CD14-positive monocyte (primary cell): Measurements from ENCODE around the gene LIN7B. TPM values are rescaled to one million over a fixed set of nuclear protein-coding genes. Genes with fewer than 3 reads are reported as not detected.

Source experiments
- DNase-seq, 3 donors: peaks; one replicate each; pipeline ENCODE4 v3.0.0-alpha.2; 2011 to 2022
- H2AFZ ChIP-seq: 2 replicates; pipeline ENCODE4 v1.6.0; 2012; ENCODE audit warnings: mild to moderate bottlenecking, low read depth, low read length, inconsistent platforms; ENCODE audit not compliant: insufficient read depth, poor library complexity, severe bottlenecking
- H3K27ac ChIP-seq, 2 donors: 1 replicate in 1 of 2; 2 replicates in 1 of 2; pipeline ENCODE4 v1.5.1; 2012 to 2013; ENCODE audit warnings: low read length in 2 of 2, control low read depth in 1 of 2, inconsistent platforms in 1 of 2, low read depth in 1 of 2, mild to moderate bottlenecking in 1 of 2
- H3K27me3 ChIP-seq, 2 donors: one replicate each; pipeline versions ENCODE4 v1.6.0 to v1.6.1; 2011 to 2013; ENCODE audit warnings: low read length in 2 of 2; ENCODE audit not compliant: control insufficient read depth in 2 of 2, insufficient read depth in 2 of 2
- H3K36me3 ChIP-seq, 2 donors: replicated peaks in 1 of 2; 1 replicate in 1 of 2; 2 replicates in 1 of 2; pipeline versions ENCODE4 v1.5.1 to v1.6.1; 2012 to 2013; ENCODE audit warnings: low read length in 2 of 2, control low read depth in 1 of 2, inconsistent platforms in 1 of 2, mild to moderate bottlenecking in 1 of 2; ENCODE audit not compliant: insufficient read depth in 2 of 2, control insufficient read depth in 1 of 2
- H3K4me1 ChIP-seq, 2 donors: 1 replicate in 1 of 2; 2 replicates in 1 of 2; pipeline versions ENCODE4 v1.5.1 to v1.6.1; 2012 to 2013; ENCODE audit warnings: low read length in 2 of 2, control low read depth in 1 of 2, inconsistent platforms in 1 of 2, mild to moderate bottlenecking in 1 of 2, moderate library complexity in 1 of 2; ENCODE audit not compliant: insufficient read depth in 2 of 2, control insufficient read depth in 1 of 2
- H3K4me2 ChIP-seq: replicated peaks from 2 replicates; pipeline ENCODE3; 2012; ENCODE audit warnings: low read length, moderate library complexity, mild to moderate bottlenecking; ENCODE audit not compliant: poor library complexity, severe bottlenecking; ENCODE audit errors: extremely low read depth
- H3K4me3 ChIP-seq, 3 experiments: fragments of 200-600 bp in 1 of 3; sonication (generic) in 1 of 3; replicated peaks in 1 of 3; 1 replicate in 2 of 3; 2 replicates in 1 of 3; pipeline ENCODE4 v1.5.1; 2011 to 2013; ENCODE audit warnings: low read length in 3 of 3, mild to moderate bottlenecking in 3 of 3, control low read depth in 2 of 3, low read depth in 2 of 3, inconsistent platforms in 1 of 3, moderate library complexity in 1 of 3
- H3K79me2 ChIP-seq: 2 replicates; pipeline ENCODE4 v1.6.0; 2012; ENCODE audit warnings: mild to moderate bottlenecking, control low read depth, inconsistent platforms, low read length, moderate library complexity; ENCODE audit not compliant: insufficient read depth
- H3K9ac ChIP-seq: 2 replicates; pipeline ENCODE4 v1.6.0; 2017; ENCODE audit warnings: low read length, mild to moderate bottlenecking; ENCODE audit not compliant: insufficient read depth, poor library complexity, severe bottlenecking
- H3K9me3 ChIP-seq, 2 donors: replicated peaks in 1 of 2; 1 replicate in 1 of 2; 2 replicates in 1 of 2; pipeline versions ENCODE4 v1.5.1 to v1.6.1; 2012 to 2013; ENCODE audit warnings: low read length in 2 of 2, control low read depth in 1 of 2; ENCODE audit not compliant: control insufficient read depth in 1 of 2, insufficient read depth in 1 of 2
- H4K20me1 ChIP-seq: 2 replicates; pipeline ENCODE4 v1.6.0; 2012; ENCODE audit warnings: mild to moderate bottlenecking, low read length, control low read depth, moderate library complexity; ENCODE audit not compliant: insufficient read depth
- H3K27ac Mint-ChIP-seq, 7 donors: one replicate each; pipeline ENCODE4 v1.8.0; 2020; ENCODE audit warnings: mild to moderate bottlenecking in 7 of 7, mixed read lengths in 7 of 7, moderate library complexity in 6 of 7, inconsistent platforms in 2 of 7
- H3K27me3 Mint-ChIP-seq, 3 donors: one replicate each; pipeline ENCODE4 v1.8.0; 2021 to 2022; ENCODE audit warnings: low read depth in 3 of 3, mild to moderate bottlenecking in 3 of 3, mixed read lengths in 3 of 3, moderate library complexity in 3 of 3, inconsistent platforms in 1 of 3
- H3K36me3 Mint-ChIP-seq, 2 donors: one replicate each; pipeline ENCODE4 v1.8.0; 2020; ENCODE audit warnings: mixed read lengths in 2 of 2, inconsistent platforms in 1 of 2, mild to moderate bottlenecking in 1 of 2
- H3K4me1 Mint-ChIP-seq: one replicate; pipeline ENCODE4 v1.8.0; 2020; ENCODE audit warnings: mild to moderate bottlenecking, mixed read lengths
- H3K4me3 Mint-ChIP-seq, 2 donors: one replicate each; pipeline ENCODE4 v1.8.0; 2020; ENCODE audit warnings: mild to moderate bottlenecking in 2 of 2, mixed read lengths in 2 of 2, moderate library complexity in 1 of 2
- H3K9me3 Mint-ChIP-seq, 7 donors: one replicate each; pipeline ENCODE4 v1.8.0; 2020 to 2022; ENCODE audit warnings: mixed read lengths in 7 of 7, mild to moderate bottlenecking in 6 of 7, moderate library complexity in 6 of 7, inconsistent platforms in 2 of 7
- CTCF ChIP-seq: fragments of 200-600 bp; IDR thresholded peaks from one replicate; pipeline ENCODE4 v1.8.0; 2022; ENCODE audit warnings: antibody characterized with exemption, mild to moderate bottlenecking
- WGBS: methylation state at CpG from one replicate; pipeline ENCODE4 v1.1.5; 2013; ENCODE audit warnings: missing lambda C conversion rate; ENCODE audit not compliant: insufficient coverage; 5-methylcytosine and 5-hydroxymethylcytosine counted together
- intact Hi-C, 2 donors: fragments of 100-400 bp; cut with micrococcal nuclease; formaldehyde crosslinking; loops; one replicate each; pipeline versions ENCODE4 v1.15.0 to v1.15.1; 2023
- polyA plus RNA-seq, 3 donors: library from polyadenylated mRNA; depleted of rRNA in 1 of 3; unstranded in 2 of 3; stranded (reverse) in 1 of 3; fragments of 300-500 nt in 2 of 3; fragments of >200 nt in 1 of 3; fragmentation: Illumina TruSeq in 2 of 3; gene quantifications; 1 replicate in 2 of 3; 2 replicates in 1 of 3; pipeline ENCODE4 v1.2.3, GENCODE V29; 2012 to 2021

LIN7B gene
- polyA plus RNA-seq, 3 donors = 4.1 to 9.2 (median 4.2) TPM

- H3K27ac Mint-ChIP-seq = no peak overlapping the region
- H3K27me3 ChIP-seq = peaks cover 7 to 28% of the 10 kb centered on the region in 2 donors
- H3K9me3 Mint-ChIP-seq = peaks cover 0 to 2% (median 0%) of the 10 kb centered on the region in 7 donors
- H3K4me3 ChIP-seq = no peak overlapping the region
- H3K27ac ChIP-seq = no peak overlapping the region
- H3K4me2 ChIP-seq = no peak overlapping the region
- peaks cover 27 to 50% (median 44%) of the 10 kb centered on the region in 3 donors for H3K27me3 Mint-ChIP-seq
- 95% methylated on average over 12 of the region's 13 CpGs for WGBS
- peaks cover 13% of the 10 kb centered on the region for H3K4me1 Mint-ChIP-seq
- no peaks in the 10 kb centered on the region for H3K79me2 ChIP-seq
- no peak overlapping the region for H2AFZ ChIP-seq
- H3K9me3 ChIP-seq = no peaks in the 10 kb centered on the region
- no peak for DNase-seq
- no peak overlapping the region for H3K9ac ChIP-seq
- no peak overlapping the region for H3K4me3 Mint-ChIP-seq
- no peak for TF ChIP-seq CTCF
- H3K4me1 ChIP-seq = peaks cover 8 to 13% of the 10 kb centered on the region in 2 donors
- no peaks in the 10 kb centered on the region for H4K20me1 ChIP-seq
- no peaks in the 10 kb centered on the region for H3K36me3 ChIP-seq
- H3K36me3 Mint-ChIP-seq = no peaks in the 10 kb centered on the region
- intact Hi-C loops = no loop called here
These were observed 46.5 kb downstream of the LIN7B start for GRCh38 chr19:49160450-49161189.

GRCh38 chr19:49161987-49162386 is 47.8 kb downstream of the LIN7B start:
- TF ChIP-seq CTCF = no peak
- Mint-ChIP-seq H3K27me3 (peaks cover 22 to 48% (median 35%) of the 10 kb centered on the region in 3 donors), H3K27ac (no peak overlapping the region), H3K4me1 (peaks cover 13% of the 10 kb centered on the region), H3K36me3 (no peaks in the 10 kb centered on the region), H3K9me3 (peaks cover 0 to 2% (median 0%) of the 10 kb centered on the region in 7 donors), H3K4me3 (no peak overlapping the region)
- Histone ChIP-seq H4K20me1 (no peaks in the 10 kb centered on the region), H3K79me2 (no peaks in the 10 kb centered on the region), H3K36me3 (no peaks in the 10 kb centered on the region), H3K27me3 (peaks cover 7 to 21% of the 10 kb centered on the region in 2 donors), H2AFZ (no peak overlapping the region), H3K4me1 (peaks cover 8 to 13% of the 10 kb centered on the region in 2 donors), H3K4me2 (no peak overlapping the region), H3K27ac (no peak overlapping the region), H3K9me3 (no peaks in the 10 kb centered on the region), H3K4me3 (no peak overlapping the region), H3K9ac (no peak overlapping the region)
- DNase-seq = no peak
- WGBS = 76% methylated on average over 4 of the region's 4 CpGs
- intact Hi-C loops = no loop called here
